Measurements from ENCODE around the gene ANXA2.
"Not testable (repeated sequence)": the region's sequence is repeated elsewhere in the genome, so short reads cannot be mapped to it uniquely, and the experiment has no call there.

Gene ANXA2

GRCh38 chr15:60344461-60344860, 53.3 kb downstream of the ANXA2 start:
- no peak for DNase-seq (ENCODE audit: low read depth in 2 of 2)

- no peak for DNase-seq (ENCODE audit: low read depth in 2 of 2)
These were observed 54.4 kb downstream of the ANXA2 start for GRCh38 chr15:60343221-60343970.

GRCh38 chr15:60340207-60340921, 57.4 kb downstream of the ANXA2 start:
- DNase-seq (ENCODE audit: low read depth in 2 of 2): no peak

DNA sequence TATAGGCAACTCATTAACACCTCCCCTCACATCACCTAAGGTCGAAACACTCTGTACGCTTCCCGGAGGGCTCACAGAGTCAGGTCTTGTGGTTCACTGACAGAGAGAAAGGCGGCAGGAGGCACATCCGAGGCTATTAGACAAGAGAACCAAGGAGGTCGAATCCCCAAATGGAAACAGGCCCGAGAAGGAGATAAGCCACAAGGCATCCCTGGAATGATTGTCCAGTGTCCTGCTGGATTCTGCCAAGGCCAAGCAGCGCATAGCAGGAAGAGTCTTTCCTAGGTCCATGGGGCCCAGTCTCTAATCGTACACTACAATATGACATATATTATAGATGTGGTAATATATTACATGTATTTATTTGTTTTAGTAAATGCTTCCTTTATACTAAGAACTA, 58.5 kb downstream of the ANXA2 start:
- no peak for DNase-seq (ENCODE audit: low read depth in 2 of 2)

GRCh38 chr15:60338810-60339209, 59.0 kb downstream of the ANXA2 start:
- DNase-seq (ENCODE audit: low read depth in 2 of 2): no peak

DNA sequence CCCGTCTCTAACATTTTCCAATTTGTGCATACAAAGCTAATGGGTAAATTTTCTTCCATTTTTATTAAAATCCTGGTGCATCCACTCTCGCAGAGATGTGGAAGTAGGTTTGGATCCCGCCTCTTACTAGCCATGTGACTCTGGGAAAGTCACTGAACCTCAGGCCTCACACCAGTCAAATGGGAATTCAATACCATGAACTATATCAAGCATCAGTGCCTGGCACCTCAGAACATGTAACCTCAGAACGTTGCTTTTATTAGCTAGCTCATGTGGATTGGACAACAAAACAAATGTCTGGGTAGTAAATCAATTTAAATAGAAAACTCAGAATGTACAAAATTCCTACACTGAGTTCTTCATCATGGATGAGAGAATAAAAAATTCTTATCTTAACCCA, 60.7 kb downstream of the ANXA2 start:
- DNase-seq (ENCODE audit: low read depth in 2 of 2): no peak

GRCh38 chr15:60335296-60335695, 62.5 kb downstream of the ANXA2 start:
- DNase-seq (ENCODE audit: low read depth in 2 of 2): not testable (repeated sequence)

GRCh38 chr15:60328852-60329443, 68.8 kb downstream of the ANXA2 start:
- DNase-seq (ENCODE audit: low read depth in 2 of 2): no peak

DNA sequence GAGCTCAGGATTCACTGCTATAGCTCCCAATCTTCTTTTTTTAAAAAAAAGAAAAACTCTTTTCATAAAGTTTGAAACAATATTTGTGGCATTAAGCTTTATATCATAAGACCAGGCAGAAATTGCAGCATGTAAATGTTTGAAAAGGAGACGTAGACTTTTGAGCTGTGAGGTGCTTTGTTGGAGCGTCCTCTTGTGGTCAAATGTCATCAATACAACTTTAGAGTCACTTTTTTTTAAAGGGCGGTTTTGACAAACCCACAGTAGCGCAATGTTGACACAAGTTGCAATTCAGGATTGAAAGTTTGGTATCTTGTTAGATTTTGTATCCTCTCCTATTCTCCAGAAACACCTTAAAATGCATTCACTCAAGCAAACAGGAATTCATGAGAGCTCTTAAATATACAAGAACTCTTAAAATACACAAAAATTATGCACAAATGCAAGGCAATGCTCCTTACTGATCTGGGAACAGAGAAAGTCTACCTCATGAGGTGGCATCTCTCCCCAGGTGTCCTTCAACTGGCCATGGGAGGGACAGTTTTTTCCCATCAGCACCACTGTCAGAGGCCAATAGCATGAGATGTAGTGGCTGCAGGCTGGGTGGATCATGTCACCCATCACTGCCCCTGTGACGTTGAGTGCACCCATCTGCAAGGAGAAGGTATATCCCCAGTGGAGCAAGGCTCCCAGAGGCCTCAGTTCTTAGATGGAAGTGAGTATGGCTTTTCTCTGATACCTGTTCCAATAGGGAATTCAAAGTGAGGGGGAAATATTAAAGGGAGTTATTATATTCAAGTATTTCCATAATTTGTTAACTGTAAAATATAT, 70.7 kb downstream of the ANXA2 start:
- no peak for DNase-seq (ENCODE audit: low read depth in 2 of 2)

DNA sequence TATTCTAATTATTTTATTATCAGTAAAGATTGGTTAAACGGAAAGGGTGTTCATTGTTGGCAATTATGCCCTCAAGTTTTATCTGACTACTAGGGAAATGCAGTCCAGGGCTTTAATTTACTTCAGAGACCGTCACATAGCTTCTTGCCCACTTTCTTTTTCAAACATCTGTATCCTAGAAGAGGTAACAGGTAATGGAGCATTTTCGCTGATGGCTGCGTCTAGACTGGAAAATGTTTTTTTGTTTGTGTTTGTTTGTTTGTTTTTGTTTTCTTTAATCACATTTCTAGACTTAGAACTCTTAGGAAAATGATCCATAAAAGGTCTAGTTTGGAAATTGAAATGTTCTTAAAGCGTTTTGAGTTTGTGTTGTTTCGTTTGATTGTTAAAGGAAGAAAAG, 71.4 kb downstream of the ANXA2 start:
- DNase-seq (ENCODE audit: low read depth in 2 of 2): no peak

DNA sequence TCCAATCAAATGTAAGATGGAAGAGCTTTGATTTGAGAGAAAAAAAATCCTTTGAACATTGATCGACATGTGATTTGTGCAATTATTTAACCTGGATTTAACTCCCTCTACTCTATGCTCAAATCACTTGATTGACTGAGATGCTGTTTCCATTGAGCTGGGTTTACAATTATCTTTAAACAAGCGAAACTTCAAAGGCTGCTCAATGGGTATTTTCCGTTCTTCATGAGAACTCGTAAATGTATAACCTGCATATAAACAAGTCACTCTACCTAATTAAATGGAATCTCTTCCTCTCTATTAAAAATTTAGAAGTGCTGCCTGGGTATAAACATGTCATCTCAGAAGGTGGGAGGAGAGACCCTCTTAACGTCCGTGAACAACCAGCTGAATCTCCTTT, 71.9 kb downstream of the ANXA2 start:
- no peak for DNase-seq (ENCODE audit: low read depth in 2 of 2)

DNA sequence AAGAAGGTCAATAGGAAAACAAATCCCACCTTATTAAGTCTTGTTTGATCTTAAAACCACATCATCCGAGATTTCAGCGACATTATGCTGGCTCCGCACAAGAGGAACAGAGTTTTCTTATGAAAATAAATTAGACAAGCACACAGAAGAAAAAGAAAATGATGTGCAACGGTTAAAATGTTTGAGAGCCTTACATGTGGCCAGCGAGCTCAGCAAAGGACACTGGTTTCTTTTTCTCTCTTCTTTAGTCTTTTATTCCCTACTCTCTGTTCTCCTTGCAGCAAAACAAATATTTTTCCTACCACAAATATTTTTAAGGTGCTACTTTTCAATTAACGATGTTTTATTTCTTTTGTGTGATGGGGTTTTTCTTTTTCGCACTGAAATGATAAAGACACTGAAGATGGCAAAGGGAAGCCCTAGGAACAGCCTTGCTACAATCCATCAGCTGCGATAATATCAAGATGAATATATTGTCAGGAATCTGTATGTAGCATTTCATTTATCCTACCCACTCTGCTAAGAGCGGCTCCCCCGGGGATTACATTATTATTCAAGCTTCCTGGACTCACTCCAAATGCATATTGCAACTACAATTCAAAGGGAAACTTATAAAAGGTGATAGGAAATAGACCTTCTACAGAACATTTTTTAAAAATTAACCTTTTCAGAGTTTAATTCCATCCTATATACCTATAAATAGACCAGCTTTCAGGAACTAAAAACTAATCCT, 72.9 kb downstream of the ANXA2 start:
- DNase-seq (ENCODE audit: low read depth in 2 of 2): no peak

GRCh38 chr15:60323322-60323721, 74.5 kb downstream of the ANXA2 start:
- DNase-seq (ENCODE audit: low read depth in 2 of 2): no peak

- DNase-seq (ENCODE audit: low read depth in 2 of 2): no peak
These were observed 77.4 kb downstream of the ANXA2 start for GRCh38 chr15:60320365-60320764.

- DNase-seq (ENCODE audit: low read depth in 2 of 2): no peak
These were observed 79.4 kb downstream of the ANXA2 start for GRCh38 chr15:60318216-60318867.

DNA sequence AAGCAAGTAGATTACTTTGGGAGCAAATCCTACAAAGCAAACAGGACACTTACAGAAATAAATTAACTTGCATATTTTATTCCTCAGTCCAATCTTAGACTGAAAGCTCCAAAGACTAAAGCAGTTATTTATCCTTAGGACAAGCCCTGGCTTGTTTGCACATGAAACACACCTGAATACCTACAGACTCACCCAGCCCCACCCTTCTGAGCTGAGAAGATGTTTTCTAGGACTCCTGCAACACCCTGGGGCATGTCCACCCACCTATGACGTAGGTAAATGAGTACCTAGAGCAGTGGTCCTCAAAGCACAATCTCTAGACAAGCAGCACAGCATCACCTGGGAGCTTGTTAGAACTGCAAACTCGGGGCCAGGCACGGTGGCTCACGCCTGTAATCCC, 80.8 kb downstream of the ANXA2 start:
- DNase-seq (ENCODE audit: low read depth in 2 of 2): no peak

GRCh38 chr15:60315878-60316277, 81.9 kb downstream of the ANXA2 start:
- no peak for DNase-seq (ENCODE audit: low read depth in 2 of 2)

DNA sequence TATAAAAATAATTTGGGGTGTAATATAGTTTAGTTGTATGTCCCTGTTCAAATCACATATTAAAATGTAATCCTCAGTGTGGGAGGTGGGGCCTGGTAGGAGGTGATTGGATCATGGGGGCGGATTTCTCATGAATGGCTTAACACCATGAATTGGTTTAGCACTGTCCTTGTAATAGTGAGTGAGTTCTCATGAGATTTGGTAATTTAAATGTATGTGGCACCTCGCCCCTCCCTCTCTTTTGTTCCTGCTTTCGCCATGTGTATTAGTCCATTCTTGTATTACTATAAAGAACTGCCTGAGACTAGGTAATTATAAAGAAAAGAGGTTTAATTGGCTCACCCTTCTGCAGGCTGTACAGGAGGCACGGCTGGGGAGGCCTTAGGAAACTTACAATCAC, 83.9 kb downstream of the ANXA2 start:
- DNase-seq (ENCODE audit: low read depth in 2 of 2): no peak

GRCh38 chr15:60307034-60307433, 90.8 kb downstream of the ANXA2 start:
- no peak for DNase-seq (ENCODE audit: low read depth in 2 of 2)

DNA sequence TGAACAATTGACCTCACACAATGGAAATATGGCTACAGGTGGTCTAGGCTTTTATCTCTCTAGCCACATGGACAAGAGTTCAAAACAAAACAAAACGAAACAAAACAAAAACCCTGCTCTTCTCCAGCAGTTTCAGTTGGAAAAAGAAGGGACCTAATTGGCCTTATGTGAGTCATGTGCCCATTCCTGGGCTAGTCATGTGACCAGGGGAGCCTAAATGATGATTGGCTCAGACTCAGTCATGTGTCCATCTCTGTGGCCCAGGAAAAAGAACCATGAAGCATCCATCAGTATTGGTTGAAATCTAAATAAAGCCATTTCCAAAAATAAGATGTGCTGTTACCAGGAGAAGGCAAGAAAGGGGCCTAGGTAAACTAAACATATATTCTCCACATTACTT, 96.8 kb downstream of the ANXA2 start:
- DNase-seq (ENCODE audit: low read depth in 2 of 2): no peak

DNA sequence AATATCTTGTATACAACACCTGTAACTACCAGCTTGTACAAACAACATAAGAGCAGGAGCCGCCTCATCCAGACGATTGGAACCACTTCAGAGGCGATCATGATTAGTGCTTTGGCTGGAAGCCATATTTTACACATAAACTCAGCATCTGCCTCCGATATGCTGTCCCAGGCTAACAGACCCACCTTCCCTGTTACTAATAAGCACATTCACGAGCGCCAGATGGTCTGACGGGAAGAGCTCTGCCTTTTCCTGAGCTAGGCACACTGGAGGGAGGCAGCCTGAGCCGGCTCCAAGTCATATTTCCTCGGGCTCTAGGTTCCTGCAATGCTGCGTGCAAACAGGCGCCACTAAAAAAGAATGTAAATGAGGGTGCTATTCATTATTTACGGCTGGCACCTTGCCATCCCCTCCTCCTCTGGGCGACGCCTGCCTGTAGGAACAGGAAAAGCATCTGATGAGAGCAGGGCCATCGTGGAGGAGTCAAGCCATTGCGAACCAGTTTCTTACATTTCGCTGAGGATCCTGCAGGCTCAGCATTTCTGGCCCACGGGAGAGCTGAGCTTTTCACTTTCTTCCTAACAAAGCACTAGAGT, 98.2 kb downstream of the ANXA2 start:
- DNase-seq (ENCODE audit: low read depth in 2 of 2): no peak
